Spleen (tissue), 11 donors: ENCODE results near the gene VAMP3. TPM values are rescaled to one million over a fixed set of nuclear protein-coding genes. Genes with fewer than 3 reads are reported as not detected.

Experiments
- DNase-seq: peaks from one replicate; pipeline ENCODE4 v3.0.0-alpha.2; 2020
- H3K27ac ChIP-seq, 8 donors: fragments of 200-600 bp; sonication (generic) in 7 of 8; 1 replicate in 4 of 8; 2 replicates in 4 of 8; pipeline versions ENCODE4 v1.5.0 to v1.8.0; 2016 to 2021; ENCODE audit warnings: inconsistent platforms in 4 of 8, mild to moderate bottlenecking in 4 of 8, moderate library complexity in 1 of 8
- H3K27me3 ChIP-seq, 7 donors: fragments of 200-600 bp; sonication (generic) in 6 of 7; replicated peaks in 1 of 7; 1 replicate in 4 of 7; 2 replicates in 3 of 7; pipeline versions ENCODE4 v1.5.0 to v1.8.0; 2016 to 2021; ENCODE audit warnings: inconsistent platforms in 3 of 7, mild to moderate bottlenecking in 1 of 7
- H3K36me3 ChIP-seq, 6 donors: fragments of 200-600 bp; sonication (generic) in 5 of 6; 1 replicate in 4 of 6; 2 replicates in 2 of 6; pipeline versions ENCODE4 v1.5.0 to v1.8.0; 2016 to 2021; ENCODE audit warnings: inconsistent platforms in 2 of 6
- H3K4me1 ChIP-seq, 6 donors: fragments of 200-600 bp; sonication (generic) in 5 of 6; 1 replicate in 3 of 6; 2 replicates in 3 of 6; pipeline versions ENCODE4 v1.5.0 to v1.8.0; 2016 to 2021; ENCODE audit warnings: inconsistent platforms in 3 of 6
- H3K4me3 ChIP-seq, 8 donors: fragments of 200-600 bp; sonication (generic) in 7 of 8; 1 replicate in 4 of 8; 2 replicates in 4 of 8; pipeline versions ENCODE4 v1.5.0 to v1.8.0; 2016 to 2021; ENCODE audit warnings: inconsistent platforms in 4 of 8, mild to moderate bottlenecking in 4 of 8, moderate library complexity in 2 of 8
- H3K9me3 ChIP-seq, 8 donors: fragments of 200-600 bp; sonication (generic) in 7 of 8; 1 replicate in 4 of 8; 2 replicates in 4 of 8; pipeline versions ENCODE4 v1.5.0 to v1.8.0; 2016 to 2021; ENCODE audit warnings: inconsistent platforms in 4 of 8
- CTCF ChIP-seq, 11 experiments: fragments of 200-600 bp in 7 of 11; fragments of 450-650 bp in 4 of 11; sonication (generic) in 4 of 11; IDR thresholded peaks in 8 of 11; conservative IDR thresholded peaks in 3 of 11; 1 replicate in 7 of 11; 2 replicates in 4 of 11; pipeline versions ENCODE4 v1.4.0 to v1.8.0; 2016 to 2021; ENCODE audit warnings: antibody characterized with exemption in 11 of 11, inconsistent platforms in 4 of 11, mild to moderate bottlenecking in 1 of 11
- POLR2A ChIP-seq, 3 donors: fragments of 450-650 bp; IDR thresholded peaks; one replicate each; pipeline ENCODE4 v1.5.1; 2017; ENCODE audit warnings: antibody characterized with exemption in 3 of 3, mild to moderate bottlenecking in 1 of 3
- POLR2AphosphoS5 ChIP-seq, 3 donors: sonication (generic); formaldehyde crosslinking; IDR thresholded peaks; one replicate each; pipeline ENCODE4 v1.5.1; 2017; ENCODE audit warnings: antibody characterized with exemption in 3 of 3
- WGBS, 5 donors: extraction: QIAGEN DNeasy Blood & Tissue Kit in 3 of 5; methylation state at CpG; one replicate each; pipeline versions ENCODE4 v1.1.5 to v1.1.7; 2013 to 2018; 5-methylcytosine and 5-hydroxymethylcytosine counted together
- intact Hi-C: fragments of 100-400 bp; cut with DNase I; formaldehyde crosslinking; loops from one replicate; pipeline ENCODE4 v1.15.0; 2023; ENCODE audit warnings: low total_unique reads
- polyA plus RNA-seq, 3 donors: library from polyadenylated mRNA; stranded (reverse); fragments of 200-250 nt; gene quantifications; one replicate each; pipeline ENCODE4 v1.2.1, GENCODE V29; 2013
- total RNA-seq, 7 donors: library from RNA; depleted of rRNA in 3 of 7; stranded (reverse); fragments of >200 nt in 3 of 7; fragmentation: NEBNext Ultra II Directional in 4 of 7; extraction: Animal tissue kit (Norgen Biotek cat#: 25700) in 4 of 7; gene quantifications; one replicate each; pipeline versions ENCODE4 v1.1.0 to v1.2.1, GENCODE V29; 2016 to 2021
- donor health status: healthy with polysubstance abuse.
- donor health status: DM: no; HTN: no; CAD: no; lungs with moderate emphysema.
- donor health status: DM: no; HTN: no; CAD: no.
- donor health status: Bipolar disorder and iron deficiency.
- donor health status: healthy.
- donor health status: DM: no; HTN: no; CAD: no.
- donor health status: DM: yes; HTN: yes; CAD: no.

Gene VAMP3
- total and polyA plus RNA-seq, 10 donors, result 29.9 to 181 (median 81.6) TPM

- Histone ChIP-seq H3K4me3 (no peak overlapping the region), H3K27ac (no peak overlapping the region), H3K4me1 (no peaks in the 10 kb centered on the region), H3K9me3 (peaks cover 0 to 23% (median 16%) of the 10 kb centered on the region in 8 donors), H3K27me3 (no peaks in the 10 kb centered on the region), H3K36me3 (peaks cover 0 to 52% (median 24%) of the 10 kb centered on the region in 6 donors)
- TF ChIP-seq POLR2AphosphoS5 (IDR thresholded peaks at IDR 0.05) (no peak), CTCF (IDR thresholded peaks at IDR 0.05 in 8 of 11, conservative IDR thresholded peaks at IDR 0.05 in 3 of 11) (no peak), POLR2A (IDR thresholded peaks at IDR 0.05) (no peak)
- intact Hi-C loops, result no loop called here
- WGBS, 5 donors, result 94 to 100% (median 97%) methylated on average over 3 of the region's 3 CpGs
- no peak for DNase-seq
Observed at GRCh38 chr1:7813677-7814373, 42.7 kb downstream of the VAMP3 start.

GRCh38 chr1:7821282-7821681 lies 50.2 kb downstream of the VAMP3 start:
- H3K27me3 ChIP-seq, result no peaks in the 10 kb centered on the region
- WGBS, 5 donors, result 70 to 89% (median 81%) methylated on average over 3 of the region's 3 CpGs
- no peak for TF ChIP-seq POLR2AphosphoS5 (IDR thresholded peaks at IDR 0.05)
- TF ChIP-seq CTCF (IDR thresholded peaks at IDR 0.05 in 8 of 11, conservative IDR thresholded peaks at IDR 0.05 in 3 of 11), result no peak
- TF ChIP-seq POLR2A (IDR thresholded peaks at IDR 0.05), result no peak
- peaks cover 0 to 8% (median 0%) of the 10 kb centered on the region in 6 donors for H3K4me1 ChIP-seq
- H3K36me3 ChIP-seq, result peaks cover 0 to 45% (median 23%) of the 10 kb centered on the region in 6 donors
- intact Hi-C loops, result no loop called here
- no peak overlapping the region for H3K27ac ChIP-seq
- no peaks in the 10 kb centered on the region for H3K9me3 ChIP-seq
- no peak for DNase-seq
- H3K4me3 ChIP-seq, result no peak overlapping the region

- WGBS, 5 donors, result 91 to 98% (median 96%) methylated on average over 8 of the region's 8 CpGs
- Histone ChIP-seq H3K9me3 (no peaks in the 10 kb centered on the region), H3K4me1 (peaks cover 0 to 17% (median 0%) of the 10 kb centered on the region in 6 donors), H3K27ac (no peak overlapping the region), H3K27me3 (no peaks in the 10 kb centered on the region), H3K36me3 (peaks cover 0 to 54% (median 26%) of the 10 kb centered on the region in 6 donors), H3K4me3 (no peak overlapping the region)
- DNase-seq, result no peak
- intact Hi-C loops, result no loop called here
- TF ChIP-seq POLR2AphosphoS5 (IDR thresholded peaks at IDR 0.05), result no peak
Observed at GRCh38 chr1:7824701-7825100, 53.6 kb downstream of the VAMP3 start.

- WGBS, 5 donors, result 78 to 90% (median 82%) methylated on average over 7 of the region's 7 CpGs
- TF ChIP-seq CTCF (IDR thresholded peaks at IDR 0.05 in 8 of 11, conservative IDR thresholded peaks at IDR 0.05 in 3 of 11) (no peak), POLR2A (IDR thresholded peaks at IDR 0.05) (no peak), POLR2AphosphoS5 (IDR thresholded peaks at IDR 0.05) (no peak)
- Histone ChIP-seq H3K27me3 (no peaks in the 10 kb centered on the region), H3K4me1 (peaks cover 0 to 19% (median 2%) of the 10 kb centered on the region in 6 donors), H3K4me3 (peak overlapping the region in 5 of 8 donors; percentile 25 to 64 (median 41)), H3K36me3 (peaks cover 0 to 45% (median 20%) of the 10 kb centered on the region in 6 donors), H3K9me3 (no peaks in the 10 kb centered on the region), H3K27ac (no peak overlapping the region)
- DNase-seq, result no peak
- intact Hi-C loops, result no loop called here
Observed at GRCh38 chr1:7826363-7826762, 55.3 kb downstream of the VAMP3 start.
